B cell (primary cell): ENCODE measurements around the gene PLCB4. TPM values are rescaled to one million over a fixed set of nuclear protein-coding genes. Genes with fewer than 3 reads are reported as not detected.

Experiments
- ATAC-seq: fragments of 200-7000 bp; cut with Tn5 transposase; one replicate; pipeline ENCODE4 v1.10.0; 2021; ENCODE audit warnings: low read depth, mild to moderate bottlenecking, moderate number of reproducible peaks, moderate library complexity
- CTCF ChIA-PET: fragments of 350-600 bp; sonication (Branson Sonifier 250); formaldehyde crosslinking; loops from one replicate; lab custom pipeline; 2021; ENCODE audit warnings: antibody characterized with exemption, inconsistent platforms; lab: Charles Lee
- POLR2A ChIA-PET: fragments of 350-600 bp; sonication (Branson Sonifier 250); formaldehyde crosslinking; loops from one replicate; lab custom pipeline; 2021; ENCODE audit warnings: antibody characterized with exemption; lab: Charles Lee
- DNase-seq: peaks from one replicate; pipeline ENCODE4 v3.0.0; 2013
- H2AFZ ChIP-seq: 2 replicates; pipeline ENCODE4 v1.6.1; 2012; ENCODE audit warnings: mild to moderate bottlenecking, low read depth, low read length; ENCODE audit not compliant: insufficient read depth, poor library complexity, severe bottlenecking
- H3K27ac ChIP-seq, 2 donors: 1 replicate in 1 of 2; 2 replicates in 1 of 2; pipeline ENCODE4 v1.5.1; 2012 to 2013; ENCODE audit warnings: low read length in 2 of 2, mild to moderate bottlenecking in 2 of 2, moderate library complexity in 1 of 2
- H3K27me3 ChIP-seq, 4 experiments: fragments of 200-600 bp in 1 of 4; sonication (generic) in 1 of 4; replicated peaks in 1 of 4; 1 replicate in 2 of 4; 2 replicates in 2 of 4; pipeline versions ENCODE4 v1.6.1 to v1.7.0; 2013 to 2016; ENCODE audit warnings: low read length in 3 of 4, mild to moderate bottlenecking in 2 of 4, mixed read lengths in 1 of 4, moderate library complexity in 1 of 4; ENCODE audit not compliant: insufficient read depth in 4 of 4, control insufficient read depth in 3 of 4; ENCODE audit errors: control extremely low read depth in 1 of 4
- H3K36me3 ChIP-seq, 2 experiments: replicated peaks in 1 of 2; 1 replicate in 1 of 2; 2 replicates in 1 of 2; pipeline versions ENCODE4 v1.6.1 to v1.7.1; 2013; ENCODE audit warnings: low read length in 1 of 2; ENCODE audit not compliant: insufficient read depth in 2 of 2, control insufficient read depth in 1 of 2; ENCODE audit errors: control extremely low read depth in 1 of 2, extremely low read depth in 1 of 2
- H3K4me1 ChIP-seq, 2 donors: fragments of 200-600 bp in 1 of 2; sonication (generic) in 1 of 2; 1 replicate in 1 of 2; 2 replicates in 1 of 2; pipeline versions ENCODE4 v1.5.1 to v1.6.1; 2013 to 2017; ENCODE audit warnings: low read length in 2 of 2; ENCODE audit not compliant: control insufficient read depth in 2 of 2, insufficient read depth in 2 of 2
- H3K4me2 ChIP-seq: replicated peaks from 2 replicates; pipeline ENCODE3; 2012; ENCODE audit warnings: mild to moderate bottlenecking, low read depth, low read length; ENCODE audit not compliant: poor library complexity, severe bottlenecking
- H3K4me3 ChIP-seq, 5 experiments: fragments of 200-600 bp in 1 of 5; sonication (generic) in 1 of 5; 1 replicate in 3 of 5; 2 replicates in 2 of 5; pipeline versions ENCODE4 v1.5.1 to v1.7.0; 2011 to 2016; ENCODE audit warnings: low read length in 4 of 5, mild to moderate bottlenecking in 4 of 5, low read depth in 2 of 5, control low read depth in 1 of 5, moderate library complexity in 1 of 5; ENCODE audit not compliant: insufficient read depth in 1 of 5; ENCODE audit errors: control extremely low read depth in 1 of 5, extremely low read depth in 1 of 5
- H3K79me2 ChIP-seq: fragments of 200-600 bp; sonication (generic); one replicate; pipeline ENCODE4 v1.6.0; 2016; ENCODE audit warnings: low read length; ENCODE audit not compliant: control insufficient read depth, insufficient read depth
- H3K9ac ChIP-seq: fragments of 200-600 bp; sonication (generic); 2 replicates; pipeline ENCODE4 v1.6.1; 2017; ENCODE audit warnings: mild to moderate bottlenecking, low read length, moderate library complexity
- H3K9me3 ChIP-seq, 3 donors: one replicate each; pipeline versions ENCODE4 v1.6.1 to v1.7.1; 2013; ENCODE audit warnings: low read length in 2 of 3; ENCODE audit not compliant: control insufficient read depth in 2 of 3, insufficient read depth in 1 of 3; ENCODE audit errors: control extremely low read depth in 1 of 3
- H4K20me1 ChIP-seq: 2 replicates; pipeline ENCODE4 v1.6.0; 2012; ENCODE audit warnings: mild to moderate bottlenecking, low read length; ENCODE audit not compliant: insufficient read depth, control insufficient read depth, poor library complexity, severe bottlenecking
- H3K27ac Mint-ChIP-seq: one replicate; pipeline ENCODE4 v1.8.0; 2021; ENCODE audit warnings: mixed read lengths
- H3K27me3 Mint-ChIP-seq: one replicate; pipeline ENCODE4 v1.8.0; 2021; ENCODE audit warnings: mixed read lengths
- H3K4me1 Mint-ChIP-seq: one replicate; pipeline ENCODE4 v1.8.0; 2021; ENCODE audit warnings: mixed read lengths
- H3K4me3 Mint-ChIP-seq: one replicate; pipeline ENCODE4 v1.8.0; 2021; ENCODE audit warnings: mixed read lengths
- H3K9me3 Mint-ChIP-seq: one replicate; pipeline ENCODE4 v1.8.0; 2022; ENCODE audit warnings: mixed read lengths; ENCODE audit not compliant: insufficient read depth
- EZH2 ChIP-seq: IDR thresholded peaks from 2 replicates; pipeline ENCODE4 v1.6.1; 2012; ENCODE audit warnings: borderline replicate concordance, low read depth, mild to moderate bottlenecking, moderate library complexity, low read length; ENCODE audit not compliant: insufficient read depth, poor library complexity, severe bottlenecking
- WGBS: methylation state at CpG from one replicate; pipeline ENCODE4 v1.1.5; 2013; ENCODE audit warnings: missing lambda C conversion rate; ENCODE audit not compliant: insufficient coverage; 5-methylcytosine and 5-hydroxymethylcytosine counted together
- intact Hi-C: fragments of 100-400 bp; cut with micrococcal nuclease; formaldehyde crosslinking; loops from one replicate; pipeline ENCODE4 v1.10.0; 2022
- polyA plus RNA-seq: library from polyadenylated mRNA; depleted of rRNA; stranded (reverse); fragments of >200 nt; gene quantifications from 2 replicates; pipeline ENCODE4 v1.2.3, GENCODE V29; 2012
- total RNA-seq, 2 donors: library from RNA; stranded (reverse); fragments of 120-200 nt in 1 of 2; gene quantifications; 1 replicate in 1 of 2; 2 replicates in 1 of 2; pipeline versions ENCODE4 v1.2.3 to v1.2.4, GENCODE V29; 2013 to 2022
- TF ChIP-seq, protein P1 (sequence below): fragments of 200-600 bp; IDR thresholded peaks from one replicate; pipeline ENCODE4 v1.8.0; 2022; ENCODE audit warnings: antibody characterized with exemption, mild to moderate bottlenecking

Gene PLCB4
- total and polyA plus RNA-seq, 2 donors (not counting 1 experiment from before 2014, with no cell fraction given) = not detected

DNA sequence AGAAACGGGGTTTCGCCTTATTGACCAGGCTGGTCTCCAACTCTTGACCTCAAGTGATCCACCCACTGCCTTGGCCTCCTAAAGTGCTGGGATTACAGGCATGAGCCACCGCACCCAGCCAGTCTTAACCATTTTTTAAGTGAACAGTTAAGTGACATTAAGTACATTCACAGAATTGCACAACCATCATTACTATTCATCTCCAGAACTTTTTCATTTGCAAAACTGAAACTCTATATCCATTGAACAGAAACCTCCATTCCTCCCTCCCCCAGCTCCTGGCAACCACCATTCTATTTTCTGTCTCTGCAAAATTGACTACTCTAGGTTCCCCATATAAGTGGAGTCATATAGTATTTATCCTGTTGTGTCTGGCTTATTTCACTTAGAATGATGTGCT is 59.7 kb downstream of the PLCB4 start:
- ATAC-seq (no peak), DNase-seq (no peak)
- no peak overlapping the region for H3K9ac ChIP-seq
- Mint-ChIP-seq H3K4me1 (no peaks in the 10 kb centered on the region), H3K27me3 (no peaks in the 10 kb centered on the region), H3K27ac (no peak overlapping the region), H3K4me3 (no peak overlapping the region), H3K9me3 (no peaks in the 10 kb centered on the region)
- no peak overlapping the region for H3K27ac ChIP-seq
- H3K27me3 ChIP-seq = no peaks in the 10 kb centered on the region
- no peak overlapping the region for H3K4me2 ChIP-seq
- no peaks in the 10 kb centered on the region for H3K36me3 ChIP-seq
- WGBS = 97% methylated on average over 3 of the region's 3 CpGs
- intact Hi-C loops = no loop called here
- H3K4me3 ChIP-seq = no peak overlapping the region
- H3K9me3 ChIP-seq = peaks cover 0 to 3% (median 0%) of the 10 kb centered on the region in 3 donors
- H3K4me1 ChIP-seq = no peaks in the 10 kb centered on the region
- no peak overlapping the region for H2AFZ ChIP-seq
- no peaks in the 10 kb centered on the region for H3K79me2 ChIP-seq
- no peaks in the 10 kb centered on the region for H4K20me1 ChIP-seq
- POLR2A ChIA-PET = no interaction called here
- CTCF ChIA-PET = no interaction called here
- TF ChIP-seq EZH2 = no peak
- TF ChIP-seq, protein P1, sequence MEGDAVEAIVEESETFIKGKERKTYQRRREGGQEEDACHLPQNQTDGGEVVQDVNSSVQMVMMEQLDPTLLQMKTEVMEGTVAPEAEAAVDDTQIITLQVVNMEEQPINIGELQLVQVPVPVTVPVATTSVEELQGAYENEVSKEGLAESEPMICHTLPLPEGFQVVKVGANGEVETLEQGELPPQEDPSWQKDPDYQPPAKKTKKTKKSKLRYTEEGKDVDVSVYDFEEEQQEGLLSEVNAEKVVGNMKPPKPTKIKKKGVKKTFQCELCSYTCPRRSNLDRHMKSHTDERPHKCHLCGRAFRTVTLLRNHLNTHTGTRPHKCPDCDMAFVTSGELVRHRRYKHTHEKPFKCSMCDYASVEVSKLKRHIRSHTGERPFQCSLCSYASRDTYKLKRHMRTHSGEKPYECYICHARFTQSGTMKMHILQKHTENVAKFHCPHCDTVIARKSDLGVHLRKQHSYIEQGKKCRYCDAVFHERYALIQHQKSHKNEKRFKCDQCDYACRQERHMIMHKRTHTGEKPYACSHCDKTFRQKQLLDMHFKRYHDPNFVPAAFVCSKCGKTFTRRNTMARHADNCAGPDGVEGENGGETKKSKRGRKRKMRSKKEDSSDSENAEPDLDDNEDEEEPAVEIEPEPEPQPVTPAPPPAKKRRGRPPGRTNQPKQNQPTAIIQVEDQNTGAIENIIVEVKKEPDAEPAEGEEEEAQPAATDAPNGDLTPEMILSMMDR = no peak

DNA sequence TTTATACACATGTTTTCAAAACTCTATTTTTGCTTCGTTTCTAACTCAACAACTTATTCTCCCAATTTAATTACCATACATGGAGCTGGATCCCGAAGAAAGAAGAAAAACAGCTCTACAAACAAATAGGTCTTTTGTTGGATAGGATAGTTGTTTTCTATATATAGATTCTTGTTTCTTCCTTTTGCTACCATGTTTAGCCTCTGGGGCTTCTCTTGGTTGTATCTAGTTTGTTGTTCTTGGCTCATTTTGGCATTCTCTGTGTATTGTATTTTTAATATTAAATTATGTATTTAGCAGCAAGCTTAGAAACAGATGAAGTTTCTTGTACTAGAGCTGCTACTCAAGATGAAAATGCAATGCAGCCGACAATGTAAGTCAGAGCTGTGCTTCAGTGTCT is 60.9 kb downstream of the PLCB4 start:
- TF ChIP-seq, protein P1 = no peak
- no peak for TF ChIP-seq EZH2
- H3K27ac ChIP-seq = no peak overlapping the region
- H3K36me3 ChIP-seq = no peaks in the 10 kb centered on the region
- H3K9me3 ChIP-seq = peaks cover 0 to 3% (median 0%) of the 10 kb centered on the region in 3 donors
- CTCF ChIA-PET = no interaction called here
- no peak overlapping the region for H3K4me2 ChIP-seq
- H3K4me3 ChIP-seq = no peak overlapping the region
- intact Hi-C loops = no loop called here
- H3K4me1 ChIP-seq = no peaks in the 10 kb centered on the region
- Mint-ChIP-seq H3K4me3 (no peak overlapping the region), H3K4me1 (no peaks in the 10 kb centered on the region), H3K27me3 (no peaks in the 10 kb centered on the region), H3K27ac (no peak overlapping the region), H3K9me3 (no peaks in the 10 kb centered on the region)
- DNase-seq (no peak), ATAC-seq (no peak)
- 100% methylated on average over 1 of the region's 3 CpGs for WGBS
- no peaks in the 10 kb centered on the region for H3K27me3 ChIP-seq
- POLR2A ChIA-PET = no interaction called here
- H3K79me2 ChIP-seq = no peaks in the 10 kb centered on the region
- no peaks in the 10 kb centered on the region for H4K20me1 ChIP-seq
- H3K9ac ChIP-seq = no peak overlapping the region
- H2AFZ ChIP-seq = no peak overlapping the region
